ENCODE results near the gene NOL7. TPM values are rescaled to one million over a fixed set of nuclear protein-coding genes. Genes with fewer than 3 reads are reported as not detected.

Gene NOL7
- total and polyA plus RNA-seq, 9 of the 15 experiments (the other 6 are each of a cell fraction or from before 2014, with no cell fraction given): 19.4 to 235 (median 157) TPM

GRCh38 chr6:13574149-13574570 lies 41.0 kb upstream of the NOL7 start:
- ChIA-PET POLR2A (interaction anchor here (0.5 to 1.9 kb wide), 15 partner anchors 11 to 492 kb away, joined by 3 to 16 read pairs (median 3); partner anchors contain the start of gene NOL7), CTCF (ENCODE audit: low intra/inter-chr PET ratio) (no interaction called here)
- BruUV-seq (replicated peaks): no TSS peak
- WGBS (ENCODE audit: insufficient coverage, low coverage, missing lambda C conversion rate): 2% methylated on average over 37 of the region's 46 CpGs
- FAIRE-seq (peak; percentile 71), ATAC-seq (peak; percentile 90), DNase-seq (ENCODE audit: extremely low read depth in 1 of 4, low spot score in 3 of 4) (peak; percentile 97 to 99 (median 98))
- Histone ChIP-seq H3K9me1 (ENCODE audit: control insufficient read depth, insufficient read depth, low read length) (no peaks in the 10 kb centered on the region), H4K20me1 (replicated peaks; ENCODE audit: control insufficient read depth, insufficient read depth, low read length) (no peaks in the 10 kb centered on the region), H3K9me3 (replicated peaks; ENCODE audit: control insufficient read depth, insufficient read depth, low read depth, low read length) (peaks cover 4% of the 10 kb centered on the region), H3K4me3 (peak overlapping the region; percentile 56), H2AFZ (ENCODE audit: low read depth, low read length) (peak overlapping the region; percentile 97), H3K4me2 (ENCODE audit: insufficient read depth, low read length) (peak overlapping the region; percentile 90), H3K9ac (ENCODE audit: insufficient read depth in 1 of 2, low read depth in 2 of 2, low read length in 2 of 2) (peak overlapping the region; percentile 83 to 90), H3K27ac (ENCODE audit: extremely low read depth, low read depth, low read length) (peak overlapping the region; percentile 87), H3K27me3 (ENCODE audit: control insufficient read depth in 2 of 2, insufficient read depth in 2 of 2, low read length in 2 of 2) (no peaks in the 10 kb centered on the region; a peak in 1 of 5 replicates), H3K36me3 (ENCODE audit: control insufficient read depth, insufficient read depth, low read length) (no peaks in the 10 kb centered on the region), H3K4me1 (replicated peaks in 1 of 2; ENCODE audit: control insufficient read depth in 2 of 2, insufficient read depth in 2 of 2, low read length in 2 of 2) (peaks cover 17 to 20% of the 10 kb centered on the region in 2 experiments), H3K79me2 (ENCODE audit: control insufficient read depth, insufficient read depth, low read length) (peaks cover 19% of the 10 kb centered on the region)
- in situ Hi-C loops (cut with MboI): no loop called here
- intact Hi-C loops (cut with micrococcal nuclease): loop anchor here (1.0 to 10.0 kb wide), 6 partner anchors 41 to 501 kb away; partner anchors contain the start of gene NOL7
- TF ChIP-seq ETS2 (tag; IDR thresholded peaks at IDR 0.05; ENCODE audit: borderline replicate concordance, poor library complexity, severe bottlenecking): no peak
- TF ChIP-seq ZNF77 (CRISPR knock-in tag; IDR thresholded peaks at IDR 0.05): no peak
- TF ChIP-seq ZNF197 (CRISPR knock-in tag; IDR thresholded peaks at IDR 0.05; ENCODE audit: low read depth): no peak
- peak; percentile 98 for TF ChIP-seq RBM25 (IDR thresholded peaks at IDR 0.05; ENCODE audit: low read depth, low read length, severe bottlenecking)
- no peak for TF ChIP-seq ZEB2 (IDR thresholded peaks at IDR 0.05)
- TF ChIP-seq MYC (IDR thresholded peaks at IDR 0.05; ENCODE audit: low read depth, low read length): no peak; the same call in 1 of the 2 replicates
- no peak for TF ChIP-seq MYC (CRISPR knock-in tag; IDR thresholded peaks at IDR 0.05; ENCODE audit: borderline replicate concordance, low read depth)
- no peak for TF ChIP-seq NR2C1 (IDR thresholded peaks at IDR 0.05)
- TF ChIP-seq NR2C1 (tag; IDR thresholded peaks at IDR 0.05): no peak
- peak; percentile 58; the same call in 1 of the 2 replicates for TF ChIP-seq ZC3H4 (CRISPR knock-in tag; IDR thresholded peaks at IDR 0.05; ENCODE audit: borderline replicate concordance)
- no peak; the same call in 1 of the 2 replicates for TF ChIP-seq TARDBP (IDR thresholded peaks at IDR 0.05)
- TF ChIP-seq CC2D1A (IDR thresholded peaks at IDR 0.05): no peak
- TF ChIP-seq HMG20B (CRISPR knock-in tag; IDR thresholded peaks at IDR 0.05): no peak
- no peak for TF ChIP-seq KLF13 (tag; IDR thresholded peaks at IDR 0.05; ENCODE audit: borderline replicate concordance, low read depth)
- TF ChIP-seq, protein P1, sequence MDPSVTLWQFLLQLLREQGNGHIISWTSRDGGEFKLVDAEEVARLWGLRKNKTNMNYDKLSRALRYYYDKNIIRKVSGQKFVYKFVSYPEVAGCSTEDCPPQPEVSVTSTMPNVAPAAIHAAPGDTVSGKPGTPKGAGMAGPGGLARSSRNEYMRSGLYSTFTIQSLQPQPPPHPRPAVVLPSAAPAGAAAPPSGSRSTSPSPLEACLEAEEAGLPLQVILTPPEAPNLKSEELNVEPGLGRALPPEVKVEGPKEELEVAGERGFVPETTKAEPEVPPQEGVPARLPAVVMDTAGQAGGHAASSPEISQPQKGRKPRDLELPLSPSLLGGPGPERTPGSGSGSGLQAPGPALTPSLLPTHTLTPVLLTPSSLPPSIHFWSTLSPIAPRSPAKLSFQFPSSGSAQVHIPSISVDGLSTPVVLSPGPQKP (CRISPR knock-in tag; IDR thresholded peaks at IDR 0.05): no peak
- no peak for TF ChIP-seq ZBTB49 (CRISPR knock-in tag; IDR thresholded peaks at IDR 0.05; ENCODE audit: borderline replicate concordance)
- TF ChIP-seq, protein P2, sequence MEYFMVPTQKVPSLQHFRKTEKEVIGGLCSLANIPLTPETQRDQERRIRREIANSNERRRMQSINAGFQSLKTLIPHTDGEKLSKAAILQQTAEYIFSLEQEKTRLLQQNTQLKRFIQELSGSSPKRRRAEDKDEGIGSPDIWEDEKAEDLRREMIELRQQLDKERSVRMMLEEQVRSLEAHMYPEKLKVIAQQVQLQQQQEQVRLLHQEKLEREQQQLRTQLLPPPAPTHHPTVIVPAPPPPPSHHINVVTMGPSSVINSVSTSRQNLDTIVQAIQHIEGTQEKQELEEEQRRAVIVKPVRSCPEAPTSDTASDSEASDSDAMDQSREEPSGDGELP (CRISPR knock-in tag; IDR thresholded peaks at IDR 0.05; ENCODE audit: borderline replicate concordance): no peak
- TF ChIP-seq LCOR (CRISPR knock-in tag; IDR thresholded peaks at IDR 0.05): no peak
- TF ChIP-seq GABPB2 (CRISPR knock-in tag; conservative IDR thresholded peaks at IDR 0.05): no peak
- no peak for TF ChIP-seq ZNF668 (CRISPR knock-in tag; IDR thresholded peaks at IDR 0.05)
- no peak for TF ChIP-seq NCOA6 (IDR thresholded peaks at IDR 0.05)
- TF ChIP-seq TCF7L2 (IDR thresholded peaks at IDR 0.05; ENCODE audit: low read depth, low read length): no peak
